Measurements from ENCODE around the gene KLHL40. TPM values are rescaled to one million over a fixed set of nuclear protein-coding genes. Genes with fewer than 3 reads are reported as not detected.
"Not testable (repeated sequence)": the region's sequence is repeated elsewhere in the genome, so short reads cannot be mapped to it uniquely, and the experiment has no call there.

The KLHL40 gene
- total and polyA plus RNA-seq, 5 donors from 2014 or later, result not detected

GRCh38 chr3:42722442-42722841 lies 37.1 kb downstream of the KLHL40 start:
- H3K4me1 ChIP-seq (ENCODE audit: control insufficient read depth, insufficient read depth, low read length, poor library complexity, severe bottlenecking); H3K4me3 Mint-ChIP-seq: not testable (repeated sequence)

DNA sequence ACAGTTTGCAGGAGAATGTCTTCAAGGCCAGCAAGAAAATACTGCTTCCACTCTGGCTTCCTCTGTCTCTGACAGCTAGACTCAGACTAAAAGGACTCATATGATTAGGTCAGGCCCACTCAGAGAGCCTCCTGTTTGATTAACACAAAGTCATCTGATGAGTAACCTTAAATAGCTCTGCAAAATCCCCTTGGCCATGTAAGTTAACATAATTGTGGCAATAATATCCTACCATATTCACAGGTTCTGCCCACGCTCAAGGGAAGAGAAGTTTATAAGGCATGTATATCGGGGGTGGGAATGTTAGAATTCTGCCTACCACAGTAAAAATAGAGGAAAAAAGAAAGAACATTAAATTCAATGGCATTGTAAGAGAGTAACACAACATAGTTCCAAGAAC lies 37.9 kb downstream of the KLHL40 start:
- Histone ChIP-seq H3K36me3 (ENCODE audit: control insufficient read depth, insufficient read depth, low read length) (no peaks in the 10 kb centered on the region), H3K27me3 (ENCODE audit: control insufficient read depth, insufficient read depth, low read length) (peaks cover 2% of the 10 kb centered on the region), H3K27ac (ENCODE audit: insufficient read depth, low read length, poor library complexity, severe bottlenecking) (no peak overlapping the region), H3K9me3 (ENCODE audit: control insufficient read depth in 2 of 2, low read length in 2 of 2) (no peaks in the 10 kb centered on the region), H3K4me3 (ENCODE audit: low read depth, low read length) (no peak overlapping the region), H3K4me1 (ENCODE audit: control insufficient read depth, insufficient read depth, low read length, poor library complexity, severe bottlenecking) (no peaks in the 10 kb centered on the region)
- peak overlapping the region in 1 of 4 donors; percentile 13 for H3K4me3 Mint-ChIP-seq
- DNase-seq (no peak), ATAC-seq (ENCODE audit: low read depth in 2 of 2) (no peak)
- H3K27me3 Mint-ChIP-seq, result peaks cover 29% of the 10 kb centered on the region
- no peak overlapping the region for H3K27ac Mint-ChIP-seq
- no peaks in the 10 kb centered on the region for H3K4me1 Mint-ChIP-seq
- peaks cover 0 to 1% (median 0%) of the 10 kb centered on the region in 7 donors for H3K9me3 Mint-ChIP-seq
- H3K36me3 Mint-ChIP-seq, result no peaks in the 10 kb centered on the region

More at GRCh38 chr3:42722442-42722841, 37.1 kb downstream of the KLHL40 start:
- not testable (repeated sequence) for H3K36me3 Mint-ChIP-seq; H3K36me3 ChIP-seq (ENCODE audit: control insufficient read depth, insufficient read depth, low read length); H3K4me1 Mint-ChIP-seq; H3K27ac ChIP-seq (ENCODE audit: insufficient read depth, low read length, poor library complexity, severe bottlenecking); ATAC-seq (ENCODE audit: low read depth in 2 of 2); H3K27me3 ChIP-seq (ENCODE audit: control insufficient read depth, insufficient read depth, low read length); H3K27ac Mint-ChIP-seq; H3K4me3 ChIP-seq (ENCODE audit: low read depth, low read length); H3K9me3 ChIP-seq (ENCODE audit: control insufficient read depth in 2 of 2, low read length in 2 of 2); DNase-seq; H3K9me3 Mint-ChIP-seq
- peaks cover 29% of the 10 kb centered on the region for H3K27me3 Mint-ChIP-seq

DNA sequence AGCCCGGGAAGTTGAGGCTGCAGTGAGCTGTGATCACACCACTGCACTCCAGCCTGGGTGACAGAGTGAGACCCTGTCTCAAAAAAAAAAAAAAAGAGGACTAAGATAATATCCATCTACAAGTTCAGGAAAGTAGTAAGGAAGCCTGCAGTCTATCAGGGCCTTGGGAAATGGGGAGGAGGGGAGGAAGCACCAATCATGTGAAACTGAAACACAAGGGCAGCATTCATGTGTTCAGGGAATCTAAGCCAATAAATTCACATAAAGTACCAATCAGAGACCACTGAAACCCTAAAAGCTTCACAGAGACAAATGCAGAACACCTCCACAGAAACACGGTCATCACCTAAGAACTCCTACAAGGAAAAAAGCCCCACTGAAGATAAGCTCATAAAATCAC lies 40.1 kb downstream of the KLHL40 start:
- no peak for DNase-seq
- no peaks in the 10 kb centered on the region for H3K36me3 Mint-ChIP-seq
- no peak overlapping the region for H3K4me3 Mint-ChIP-seq

GRCh38 chr3:42728056-42728455 lies 42.7 kb downstream of the KLHL40 start:
- peaks cover 16% of the 10 kb centered on the region for H3K27me3 Mint-ChIP-seq
- DNase-seq (no peak), ATAC-seq (ENCODE audit: low read depth in 2 of 2) (no peak)
- Histone ChIP-seq H3K4me3 (ENCODE audit: low read depth, low read length) (no peak overlapping the region), H3K9me3 (ENCODE audit: control insufficient read depth in 2 of 2, low read length in 2 of 2) (no peaks in the 10 kb centered on the region), H3K36me3 (ENCODE audit: control insufficient read depth, insufficient read depth, low read length) (no peaks in the 10 kb centered on the region), H3K27me3 (ENCODE audit: control insufficient read depth, insufficient read depth, low read length) (no peaks in the 10 kb centered on the region), H3K27ac (ENCODE audit: insufficient read depth, low read length, poor library complexity, severe bottlenecking) (no peak overlapping the region), H3K4me1 (ENCODE audit: control insufficient read depth, insufficient read depth, low read length, poor library complexity, severe bottlenecking) (no peaks in the 10 kb centered on the region)
- peaks cover 0 to 4% (median 0%) of the 10 kb centered on the region in 4 donors for H3K4me1 Mint-ChIP-seq
- H3K9me3 Mint-ChIP-seq, result peaks cover 0 to 3% (median 0%) of the 10 kb centered on the region in 7 donors
- H3K27ac Mint-ChIP-seq, result no peak overlapping the region
- H3K36me3 Mint-ChIP-seq, result no peaks in the 10 kb centered on the region
- no peak overlapping the region for H3K4me3 Mint-ChIP-seq

More for the DNA sequence above, 40.1 kb downstream of the KLHL40 start:
- ATAC-seq (ENCODE audit: low read depth in 2 of 2), result no peak
- Histone ChIP-seq H3K27ac (ENCODE audit: insufficient read depth, low read length, poor library complexity, severe bottlenecking) (no peak overlapping the region), H3K4me3 (ENCODE audit: low read depth, low read length) (no peak overlapping the region), H3K27me3 (ENCODE audit: control insufficient read depth, insufficient read depth, low read length) (no peaks in the 10 kb centered on the region), H3K9me3 (ENCODE audit: control insufficient read depth in 2 of 2, low read length in 2 of 2) (no peaks in the 10 kb centered on the region), H3K4me1 (ENCODE audit: control insufficient read depth, insufficient read depth, low read length, poor library complexity, severe bottlenecking) (no peaks in the 10 kb centered on the region), H3K36me3 (ENCODE audit: control insufficient read depth, insufficient read depth, low read length) (no peaks in the 10 kb centered on the region)
- Mint-ChIP-seq H3K27ac (no peak overlapping the region), H3K27me3 (peaks cover 23% of the 10 kb centered on the region), H3K4me1 (peaks cover 0 to 4% (median 0%) of the 10 kb centered on the region in 4 donors), H3K9me3 (peaks cover 0 to 1% (median 0%) of the 10 kb centered on the region in 7 donors)

DNA sequence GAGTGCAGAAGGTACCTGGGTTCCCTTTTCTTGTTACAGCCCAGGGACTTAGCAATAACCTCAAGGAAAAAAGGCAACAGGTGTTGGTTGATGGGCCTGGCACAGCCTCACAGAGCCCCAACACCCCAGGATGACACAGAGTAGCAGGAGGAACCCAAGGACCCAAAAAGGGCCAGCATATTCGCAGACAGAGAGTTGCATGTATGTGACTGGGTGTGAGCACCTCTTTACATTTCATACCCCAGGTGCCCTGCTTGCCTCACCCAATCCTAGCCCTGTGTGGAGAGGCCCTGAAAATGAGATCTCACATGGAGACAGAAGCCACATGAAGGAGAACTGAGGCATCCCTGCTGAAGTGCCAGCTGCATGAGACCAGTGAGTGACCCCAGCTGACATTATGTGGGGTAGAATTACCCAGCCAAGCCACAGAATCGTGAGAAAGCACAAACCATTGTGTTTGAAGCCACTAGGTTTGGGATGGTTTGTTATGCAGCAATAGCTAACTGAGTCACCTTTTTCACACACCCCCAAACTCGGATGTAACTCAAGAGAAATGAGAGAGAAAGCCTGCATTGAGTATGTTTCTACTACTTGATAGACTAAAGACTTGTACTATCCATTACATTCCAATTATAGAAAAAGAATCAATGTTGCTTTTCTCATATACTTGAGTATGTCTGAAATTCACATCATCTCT lies 43.5 kb downstream of the KLHL40 start:
- Mint-ChIP-seq H3K4me1 (peaks cover 0 to 4% (median 0%) of the 10 kb centered on the region in 4 donors), H3K9me3 (peaks cover 0 to 3% (median 0%) of the 10 kb centered on the region in 7 donors), H3K27me3 (peaks cover 10% of the 10 kb centered on the region), H3K36me3 (no peaks in the 10 kb centered on the region), H3K4me3 (no peak overlapping the region), H3K27ac (no peak overlapping the region)
- H3K27me3 ChIP-seq (ENCODE audit: control insufficient read depth, insufficient read depth, low read length), result no peaks in the 10 kb centered on the region
- no peaks in the 10 kb centered on the region for H3K9me3 ChIP-seq (ENCODE audit: control insufficient read depth in 2 of 2, low read length in 2 of 2)
- H3K4me1 ChIP-seq (ENCODE audit: control insufficient read depth, insufficient read depth, low read length, poor library complexity, severe bottlenecking), result no peaks in the 10 kb centered on the region
- H3K36me3 ChIP-seq (ENCODE audit: control insufficient read depth, insufficient read depth, low read length), result no peaks in the 10 kb centered on the region
- DNase-seq, result no peak
- H3K27ac ChIP-seq (ENCODE audit: insufficient read depth, low read length, poor library complexity, severe bottlenecking), result no peak overlapping the region
- H3K4me3 ChIP-seq (ENCODE audit: low read depth, low read length), result no peak overlapping the region
- ATAC-seq (ENCODE audit: low read depth in 2 of 2), result no peak

- DNase-seq (no peak), ATAC-seq (ENCODE audit: low read depth in 2 of 2) (no peak)
- H3K27me3 ChIP-seq (ENCODE audit: control insufficient read depth, insufficient read depth, low read length), result no peaks in the 10 kb centered on the region
- H3K36me3 Mint-ChIP-seq, result no peaks in the 10 kb centered on the region
- no peaks in the 10 kb centered on the region for H3K9me3 ChIP-seq (ENCODE audit: control insufficient read depth in 2 of 2, low read length in 2 of 2)
- no peak overlapping the region for H3K27ac ChIP-seq (ENCODE audit: insufficient read depth, low read length, poor library complexity, severe bottlenecking)
- H3K4me1 ChIP-seq (ENCODE audit: control insufficient read depth, insufficient read depth, low read length, poor library complexity, severe bottlenecking), result no peaks in the 10 kb centered on the region
- H3K36me3 ChIP-seq (ENCODE audit: control insufficient read depth, insufficient read depth, low read length), result no peaks in the 10 kb centered on the region
- no peak overlapping the region for H3K4me3 Mint-ChIP-seq
- no peak overlapping the region for H3K4me3 ChIP-seq (ENCODE audit: low read depth, low read length)
- peaks cover 0 to 3% (median 0%) of the 10 kb centered on the region in 7 donors for H3K9me3 Mint-ChIP-seq
- H3K4me1 Mint-ChIP-seq, result peaks cover 0 to 4% (median 0%) of the 10 kb centered on the region in 4 donors
- H3K27ac Mint-ChIP-seq, result no peak overlapping the region
- peaks cover 5% of the 10 kb centered on the region for H3K27me3 Mint-ChIP-seq
Measured at GRCh38 chr3:42729404-42730145, 44.2 kb downstream of the KLHL40 start.

DNA sequence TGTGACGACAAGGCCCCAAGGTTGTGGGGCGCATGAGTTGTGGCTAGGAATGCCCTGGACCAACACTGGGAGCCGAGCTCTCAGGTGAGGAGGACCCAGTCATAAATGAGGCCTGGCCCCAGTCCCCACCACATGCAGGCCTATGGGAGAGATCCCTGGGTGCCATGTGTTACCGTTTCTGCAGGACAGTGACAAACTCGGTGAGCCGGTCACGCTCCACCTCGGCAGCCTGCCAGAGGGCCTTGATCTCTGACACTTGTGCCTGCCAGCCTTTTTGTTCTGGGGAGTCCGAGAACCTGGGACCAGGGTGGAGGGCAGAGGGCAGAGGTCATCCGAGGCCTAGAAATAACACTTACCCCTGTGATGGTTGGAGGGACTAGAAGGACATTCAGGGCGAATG lies 45.0 kb downstream of the KLHL40 start:
- Histone ChIP-seq H3K27me3 (ENCODE audit: control insufficient read depth, insufficient read depth, low read length) (no peaks in the 10 kb centered on the region), H3K9me3 (ENCODE audit: control insufficient read depth in 2 of 2, low read length in 2 of 2) (no peaks in the 10 kb centered on the region), H3K4me1 (ENCODE audit: control insufficient read depth, insufficient read depth, low read length, poor library complexity, severe bottlenecking) (no peaks in the 10 kb centered on the region), H3K4me3 (ENCODE audit: low read depth, low read length) (no peak overlapping the region), H3K36me3 (ENCODE audit: control insufficient read depth, insufficient read depth, low read length) (no peaks in the 10 kb centered on the region), H3K27ac (ENCODE audit: insufficient read depth, low read length, poor library complexity, severe bottlenecking) (no peak overlapping the region)
- DNase-seq (no peak), ATAC-seq (ENCODE audit: low read depth in 2 of 2) (no peak)
- Mint-ChIP-seq H3K4me3 (no peak overlapping the region), H3K36me3 (no peaks in the 10 kb centered on the region), H3K27ac (no peak overlapping the region), H3K4me1 (peaks cover 0 to 4% (median 0%) of the 10 kb centered on the region in 4 donors), H3K27me3 (peaks cover 9% of the 10 kb centered on the region), H3K9me3 (peaks cover 0 to 3% (median 0%) of the 10 kb centered on the region in 7 donors)

Data from CD4-positive, CD25-positive, alpha-beta regulatory T cell (primary cell).